K562 treated with DMSO at 1 percent for 48 hours (cell line): ENCODE results near the gene SLC9C1. TPM values are rescaled to one million over a fixed set of nuclear protein-coding genes. Genes with fewer than 3 reads are reported as not detected.

ENCODE experiments used
- total RNA-seq: library from RNA; unstranded; fragments of 300-600 nt; gene quantifications from 2 replicates; pipeline ENCODE4 v1.2.3, GENCODE V29; 2022; ENCODE audit warnings: low replicate concordance; ENCODE audit errors: extremely low read depth

The SLC9C1 gene
- not detected in 2 replicates for total RNA-seq

GRCh38 chr3:112293368-112294321 is at the start of gene SLC9C1:
Gene SLC9C1, minus strand, starts transcription at chr3:112294216. Its CDS starts 7,425 bp downstream, at chr3:112286791.

GRCh38 chr3:112333002-112333380 is 39.0 kb upstream of the SLC9C1 start, which contains the start of gene CD200:
Gene CD200, plus strand, starts transcription at chr3:112333156. Its CDS starts 57 bp downstream, at chr3:112333213.

GRCh38 chr3:112132975-112133448 is 161.0 kb downstream of the SLC9C1 start, which contains the start of gene GCSAM:
Gene GCSAM, minus strand, starts transcription at chr3:112133248. Its CDS starts 128 bp downstream, at chr3:112133120.

Other genes with a start within 250 kb of the SLC9C1 start
- gene C3orf52, start 207.8 kb downstream of the SLC9C1 start, total RNA-seq = not detected in 2 replicates
- not detected in 2 replicates for gene GCSAM, start 161.0 kb downstream of the SLC9C1 start, total RNA-seq
- not detected in 2 replicates for gene CD200, start 38.9 kb upstream of the SLC9C1 start, total RNA-seq
- not detected in 2 replicates for gene BTLA, start 205.3 kb upstream of the SLC9C1 start, total RNA-seq